ENCODE data around the gene TSACC.
"Not testable (repeated sequence)": the region's sequence is repeated elsewhere in the genome, so short reads cannot be mapped to it uniquely, and the experiment has no call there.

Gene TSACC

GRCh38 chr1:156338180-156338976 is at the start of gene TSACC, which contains the start of gene CCT3:
Gene TSACC (plus strand): TSS chr1:156338526. CDS start chr1:156339758, 1,232 bp downstream.
Gene CCT3 (minus strand): TSS chr1:156338292. CDS start chr1:156338184, 108 bp downstream.
- DNase-seq = peak; percentile 99

- DNase-seq = no peak
Observed at GRCh38 chr1:156289857-156290256, 48.5 kb upstream of the TSACC start.

DNA sequence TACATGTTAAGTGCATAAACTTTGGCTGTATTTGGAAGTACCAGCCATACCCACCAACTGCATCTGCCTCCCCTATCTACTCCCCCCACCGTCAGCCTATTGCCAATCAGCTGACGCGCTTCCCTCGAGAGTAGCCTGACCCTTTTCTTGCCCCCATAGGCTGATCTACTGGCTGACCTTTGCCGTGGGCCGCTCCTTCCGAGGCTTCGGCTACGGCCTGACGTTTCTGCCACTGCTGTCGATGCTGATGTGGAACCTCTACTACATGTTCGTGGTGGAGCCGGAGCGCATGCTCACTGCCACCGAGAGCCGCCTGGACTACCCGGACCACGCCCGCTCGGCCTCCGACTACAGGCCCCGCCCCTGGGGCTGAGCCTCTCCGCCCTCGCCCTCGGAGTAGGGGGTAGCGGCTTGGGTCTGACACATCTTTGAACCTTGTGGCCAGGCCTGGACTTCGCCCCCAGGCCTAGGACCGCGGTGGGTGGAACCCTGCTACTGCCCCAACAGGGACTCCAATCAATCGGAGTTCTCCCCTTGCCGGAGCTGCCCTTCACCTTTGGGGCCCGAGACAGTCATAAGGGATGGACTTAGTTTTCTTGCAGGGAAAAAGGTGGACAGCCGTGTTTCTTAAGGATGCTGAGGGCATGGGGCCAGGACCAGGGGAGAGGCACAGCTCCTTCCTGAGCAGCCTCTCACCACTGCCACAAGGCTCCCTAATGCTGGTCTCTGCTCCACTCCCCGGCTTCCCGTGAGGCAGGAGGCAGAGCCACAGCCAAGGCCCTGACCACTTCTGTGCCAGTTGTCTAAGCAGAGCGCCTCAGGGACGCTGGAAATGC is 46.9 kb upstream of the TSACC start:
- DNase-seq = peak; percentile 87

DNA sequence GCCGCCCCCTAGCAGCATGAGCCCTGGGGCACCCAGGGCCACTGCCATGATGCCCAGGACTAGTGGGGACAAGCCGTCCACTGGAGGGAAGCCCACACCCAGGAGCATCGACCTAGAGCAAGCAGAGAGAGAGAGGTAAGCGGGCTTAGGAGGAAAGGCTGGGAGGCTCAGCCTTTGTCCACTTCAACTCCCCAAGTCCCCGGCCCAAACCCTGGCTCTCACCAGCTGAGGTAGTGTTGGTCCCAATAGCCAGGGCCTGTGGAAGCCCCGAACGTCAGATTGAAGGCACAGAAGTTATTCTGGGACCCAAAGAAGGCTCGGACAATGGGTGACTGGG is 45.3 kb upstream of the TSACC start:
- DNase-seq = no peak

DNA sequence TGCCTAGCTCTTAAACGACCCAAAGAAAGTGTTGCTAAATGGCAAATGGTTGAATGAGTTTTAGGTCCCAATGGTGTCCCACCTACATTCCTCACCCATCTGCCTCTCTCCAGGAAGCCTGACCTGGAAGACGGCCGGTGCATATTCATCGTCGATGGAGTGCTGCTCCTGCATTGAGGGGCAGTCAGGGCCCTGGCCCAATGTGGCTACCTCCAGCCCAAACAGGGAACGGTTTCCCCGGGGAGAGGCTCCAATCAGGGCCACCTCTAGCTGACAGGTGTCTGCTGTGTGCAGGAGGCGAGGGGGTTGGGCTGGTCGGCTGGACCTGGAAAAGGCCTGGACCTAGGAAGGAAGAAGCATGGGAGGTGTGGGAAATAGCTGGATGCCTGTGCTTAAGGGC is 44.4 kb upstream of the TSACC start:
- no peak for DNase-seq

- DNase-seq = peak; percentile 65
Observed at GRCh38 chr1:156295391-156295947, 42.9 kb upstream of the TSACC start, which contains the start of gene GLMP. Gene GLMP (minus strand): TSS chr1:156295679. CDS start chr1:156295645, 34 bp downstream.

DNA sequence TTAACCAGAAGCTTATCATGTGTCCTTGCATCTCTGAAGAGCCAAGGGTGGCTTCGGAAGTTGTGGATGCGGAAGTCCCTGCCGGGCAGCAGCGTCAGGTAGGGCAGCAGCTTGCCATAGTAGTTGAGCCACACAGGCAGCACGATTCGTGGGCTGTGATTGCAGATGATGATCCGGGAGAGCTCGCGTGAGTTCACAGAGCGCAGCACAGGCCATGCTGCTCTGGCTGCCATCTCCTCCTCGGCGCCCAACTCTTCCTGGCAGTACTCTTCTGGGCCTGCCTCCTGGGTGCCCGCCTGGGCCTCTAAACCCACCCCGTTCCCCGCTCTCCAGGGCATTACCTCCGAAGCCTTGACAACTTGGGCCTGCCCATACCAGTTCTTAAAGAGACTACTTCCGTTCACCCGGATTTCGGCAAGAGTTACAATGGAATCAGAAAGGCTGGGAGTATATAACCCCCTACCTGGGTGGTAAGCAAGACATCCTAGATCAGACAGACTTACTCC is 39.4 kb upstream of the TSACC start, which contains the start of gene VHLL:
Gene VHLL (minus strand): TSS at position 456 of the 506 bp plus-strand sequence. CDS start 118 bp downstream, at position 338.
- no peak for DNase-seq

- DNase-seq = no peak
Observed at GRCh38 chr1:156303241-156303640, 35.1 kb upstream of the TSACC start.

DNA sequence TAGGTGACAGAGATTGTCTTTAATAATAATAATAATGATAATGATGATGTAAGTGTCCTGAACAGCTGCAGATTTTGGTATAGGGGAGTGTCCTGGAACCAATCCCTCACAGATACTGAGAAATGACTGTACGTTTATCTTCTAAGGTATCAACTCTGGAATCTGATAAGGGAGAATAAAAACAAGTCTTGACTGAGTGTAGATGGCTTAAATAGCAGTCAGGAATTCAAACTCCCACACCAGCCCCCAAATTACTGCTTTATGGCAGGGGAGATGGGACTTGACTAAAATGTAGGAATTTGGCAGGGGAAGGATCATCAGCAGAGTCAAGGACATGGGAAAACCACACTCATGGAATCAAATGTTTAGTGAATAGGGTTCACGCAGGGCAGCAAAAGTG is 33.1 kb upstream of the TSACC start:
- no peak for DNase-seq

DNA sequence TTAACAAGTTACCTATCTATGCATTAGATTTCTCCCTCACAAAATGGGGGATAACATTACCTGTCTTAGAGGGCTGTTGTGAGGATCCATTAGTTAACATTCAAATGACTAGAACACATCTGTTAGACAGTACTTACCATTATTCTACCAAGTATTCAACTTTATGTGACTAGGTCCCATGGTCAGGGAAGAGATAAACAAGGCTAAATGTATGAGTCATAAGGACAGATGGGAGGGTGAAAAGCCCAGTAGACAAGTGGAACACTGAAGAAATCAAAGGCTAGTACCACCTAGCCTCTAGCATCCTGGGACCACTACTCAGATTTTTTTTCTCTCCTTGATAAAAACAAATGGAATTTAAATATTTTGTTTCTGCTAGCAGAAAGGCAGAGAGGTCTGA is 30.2 kb upstream of the TSACC start:
- DNase-seq = no peak

- no peak for DNase-seq
Observed at GRCh38 chr1:156310962-156311361, 27.4 kb upstream of the TSACC start.

DNA sequence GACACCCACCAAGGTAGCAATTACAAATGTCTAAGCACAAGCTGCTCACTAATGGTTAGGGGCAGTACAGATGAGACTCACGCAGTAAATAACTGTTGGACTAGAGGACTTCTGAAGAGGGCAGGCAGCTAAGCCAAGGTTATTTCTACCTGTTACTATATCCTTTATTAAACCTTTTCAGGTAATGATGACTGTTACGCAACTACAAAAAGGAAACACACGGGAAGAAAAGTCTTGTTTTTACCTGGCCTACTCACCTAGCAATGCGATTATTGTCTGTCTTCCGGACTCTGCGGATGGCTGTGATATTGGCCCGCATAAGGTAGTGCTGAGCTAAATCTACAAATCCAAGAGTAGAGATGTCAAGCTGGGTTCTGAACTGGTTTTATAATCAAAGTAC is 21.4 kb upstream of the TSACC start:
- DNase-seq = no peak

- peak; percentile 0 for DNase-seq
Observed at GRCh38 chr1:156319664-156320063, 18.7 kb upstream of the TSACC start.

DNA sequence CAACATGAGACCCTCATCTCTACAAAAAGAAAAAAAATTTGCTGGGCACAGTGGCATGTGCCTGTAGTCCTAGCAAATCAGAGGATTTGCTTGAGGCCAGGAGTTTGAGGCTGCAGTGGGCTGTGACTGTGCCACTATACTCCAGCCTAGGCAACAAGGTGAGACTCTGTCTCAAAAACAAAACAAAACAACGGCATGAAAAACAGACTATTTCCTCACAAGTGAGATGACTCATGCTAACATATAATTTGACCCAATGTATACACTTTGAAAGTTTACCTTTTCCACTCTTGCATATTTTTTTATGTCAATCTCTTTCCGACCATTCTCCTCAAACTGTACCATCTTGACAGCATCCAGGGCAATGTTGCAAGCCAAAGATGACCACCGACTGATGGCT is 17.8 kb upstream of the TSACC start:
- DNase-seq = no peak

DNA sequence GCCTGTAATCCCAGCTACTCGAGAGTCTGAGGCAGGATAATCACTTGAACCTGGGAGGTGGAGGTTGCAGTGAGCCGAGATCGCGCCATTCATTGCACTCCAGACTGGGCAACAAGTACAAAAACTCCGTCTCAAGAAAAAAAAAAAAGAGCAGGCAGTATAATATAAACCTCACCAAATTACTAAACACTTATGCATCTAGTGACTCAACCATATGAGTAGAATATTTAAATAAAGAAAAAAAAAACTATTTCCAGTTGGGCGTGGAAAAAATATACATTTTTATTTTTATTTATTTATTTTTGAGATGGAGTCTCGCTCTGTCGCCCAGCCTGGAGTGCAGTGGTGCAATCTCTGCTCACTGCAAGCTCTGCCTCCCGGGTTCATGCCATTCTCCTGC is 15.1 kb upstream of the TSACC start:
- not testable (repeated sequence) for DNase-seq

GRCh38 chr1:156336242-156336641 is 2.1 kb upstream of the TSACC start:
- DNase-seq = no peak

- DNase-seq = no peak
Observed at GRCh38 chr1:156337052-156337887, 1.1 kb upstream of the TSACC start.

- no peak for DNase-seq
Observed at GRCh38 chr1:156337888-156338179, 492 bp upstream of the TSACC start.

DNA sequence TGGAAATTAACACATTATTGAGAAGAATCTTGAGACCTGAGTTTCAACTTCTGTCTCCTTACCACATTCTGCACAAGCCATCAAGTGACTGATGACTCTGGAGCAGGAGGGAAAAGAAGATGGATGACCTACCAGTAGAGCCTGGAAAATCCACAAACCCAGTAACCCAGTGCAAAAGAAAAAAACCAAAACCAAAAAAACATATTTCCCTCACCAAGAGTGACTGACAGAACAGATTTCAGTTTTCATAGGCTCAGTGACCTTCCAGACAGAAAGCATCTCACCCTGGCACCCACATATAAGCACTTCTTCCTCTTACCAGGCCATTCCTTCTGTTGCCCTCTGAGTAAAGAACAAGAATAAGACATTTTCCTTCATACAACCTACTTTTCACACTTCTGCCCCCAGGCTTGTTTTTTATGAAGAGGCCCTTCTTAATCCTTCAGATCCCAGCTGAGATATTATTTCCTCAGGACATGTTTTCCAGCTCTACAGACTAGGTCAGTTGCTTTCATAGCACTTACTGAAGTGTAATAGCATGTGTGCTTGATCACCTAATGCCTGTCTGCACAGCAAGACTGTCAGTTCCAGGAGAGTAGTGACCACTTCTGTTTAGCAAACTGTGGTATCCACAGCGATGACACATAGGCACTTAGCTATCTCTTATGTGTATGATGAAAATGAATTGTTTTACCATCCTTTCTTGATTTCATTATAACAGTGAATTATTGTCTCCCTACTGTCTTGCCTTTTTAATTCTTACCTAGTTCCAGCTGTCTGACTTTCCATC is 4.0 kb downstream of the TSACC start:
- no peak for DNase-seq

DNA sequence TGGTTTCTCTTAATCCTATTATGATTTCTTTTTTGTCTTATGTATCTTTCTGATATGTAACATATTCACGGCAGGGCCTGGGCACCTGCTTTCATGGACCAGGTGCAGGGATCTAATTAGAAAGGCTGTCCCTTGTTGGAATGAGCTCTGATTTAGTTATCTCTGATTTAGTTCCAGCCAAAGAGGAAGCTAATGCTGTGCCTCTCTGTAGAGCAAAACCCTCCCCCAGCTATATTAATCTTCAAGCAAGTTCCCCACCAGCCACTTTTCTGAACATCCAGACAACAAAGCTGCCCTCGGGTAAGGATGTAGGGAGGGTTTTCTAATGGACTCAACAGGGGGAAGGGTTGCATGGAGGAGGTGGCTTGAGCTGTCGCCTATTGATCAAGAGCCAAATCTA is 6.1 kb downstream of the TSACC start:
- no peak for DNase-seq

DNA sequence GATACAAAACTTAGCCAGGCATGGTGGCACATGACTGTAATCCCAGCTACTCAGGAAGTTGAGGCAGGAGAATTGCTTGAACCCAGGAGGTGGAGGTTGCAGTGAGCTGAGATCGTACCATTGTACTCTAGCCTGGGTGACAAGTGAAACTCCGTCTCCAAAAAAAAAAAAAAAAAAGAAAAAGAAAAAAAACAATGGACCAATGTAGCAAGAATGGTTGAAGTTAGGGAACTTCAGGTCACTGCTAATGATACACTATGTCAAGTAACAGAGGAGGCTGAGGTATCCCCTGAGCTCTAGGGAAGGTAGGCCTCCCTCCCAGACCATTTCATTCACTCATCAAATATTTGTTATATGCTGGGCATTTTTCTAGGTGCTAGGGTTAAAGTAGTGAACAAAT is 7.7 kb downstream of the TSACC start:
- DNase-seq = not testable (repeated sequence)

DNA sequence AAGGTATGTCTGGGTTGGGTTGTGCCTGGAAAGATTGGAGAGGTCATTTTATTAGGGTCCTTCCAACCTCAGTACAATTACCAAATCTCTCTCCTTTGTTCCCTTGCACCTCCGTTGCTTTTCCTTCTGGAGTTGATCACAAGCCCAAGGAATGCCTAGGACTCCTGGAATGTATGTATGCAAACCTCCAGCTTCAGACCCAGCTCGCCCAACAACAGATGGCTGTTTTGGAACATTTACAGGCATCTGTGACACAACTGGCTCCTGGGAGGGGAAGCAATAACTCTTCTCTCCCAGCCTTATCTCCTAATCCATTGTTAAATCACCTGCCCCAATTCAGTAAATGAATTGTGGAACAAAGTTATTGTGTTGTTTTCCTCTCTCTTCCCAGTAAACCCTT is 8.3 kb downstream of the TSACC start:
- no peak for DNase-seq
